GM12878 (cell line): ENCODE results near the gene CLDN6. TPM values are rescaled to one million over a fixed set of nuclear protein-coding genes. Genes with fewer than 3 reads are reported as not detected.

Experiments
- ATAC-seq: fragments of 200-7000 bp; cut with Tn5 transposase; 3 replicates; pipeline ENCODE4 v1.9.1; 2020; ENCODE audit warnings: mild to moderate bottlenecking, moderate library complexity
- BruUV-seq: library from RNA; stranded (reverse); fragments of 400-500 nt; replicated peaks from 2 replicates; lab custom pipeline; 2021; lab: Mats Ljungman, UMichigan
- CTCF ChIA-PET: fragments of 300-600 bp; sonication (Branson Sonifier 250); formaldehyde crosslinking; extraction: SDS; loops from one replicate; lab custom pipeline; 2021; ENCODE audit warnings: inconsistent platforms; lab: Yijun Ruan, JAX
- POLR2A ChIA-PET: fragments of 350-600 bp; formaldehyde crosslinking; extraction: SDS; loops from one replicate; lab custom pipeline; 2021; ENCODE audit warnings: inconsistent platforms; lab: Charles Lee
- RAD21 ChIA-PET: fragments of 300-600 bp; sonication (Branson Sonifier 250); formaldehyde crosslinking; loops from one replicate; lab custom pipeline; 2023; ENCODE audit warnings: antibody characterized with exemption; ENCODE audit not compliant: unreplicated experiment; lab: Charles Lee
- SMC1A ChIA-PET: fragments of 300-600 bp; sonication (Branson Sonifier 250); formaldehyde crosslinking; loops from one replicate; lab custom pipeline; 2023; ENCODE audit not compliant: unreplicated experiment, uncharacterized antibody; lab: Charles Lee
- DNase-seq: peaks from one replicate; pipeline ENCODE4 v3.0.0-alpha.2; 2011; ENCODE audit warnings: low read depth, low spot score
- FAIRE-seq: peaks from 3 replicates; lab custom pipeline; 2011; peaks lifted over from hg19 to GRCh38; lab: Jason Lieb, UNC
- H2AFZ ChIP-seq: 2 replicates; pipeline ENCODE4 v1.6.0; 2011; ENCODE audit warnings: low read depth, low read length, control low read depth; ENCODE audit not compliant: control insufficient read depth
- H3K27ac ChIP-seq: 2 replicates; pipeline ENCODE4 v1.5.1; 2011; ENCODE audit warnings: control low read depth; ENCODE audit not compliant: control insufficient read depth, insufficient read depth
- H3K27me3 ChIP-seq, 2 experiments: replicated peaks in 1 of 2; 2 replicates each; pipeline versions ENCODE4 v1.6.0 to v1.6.1; 2011; ENCODE audit warnings: low read length in 1 of 2; ENCODE audit not compliant: control insufficient read depth in 2 of 2, insufficient read depth in 2 of 2
- H3K36me3 ChIP-seq, 2 experiments: 2 replicates each; pipeline ENCODE4 v1.5.1; 2011; ENCODE audit warnings: low read length in 1 of 2; ENCODE audit not compliant: control insufficient read depth in 2 of 2, insufficient read depth in 2 of 2
- H3K4me1 ChIP-seq: 2 replicates; pipeline ENCODE4 v1.6.1; 2011; ENCODE audit warnings: mild to moderate bottlenecking, low read length, moderate library complexity, mixed read lengths; ENCODE audit not compliant: control insufficient read depth, insufficient read depth
- H3K4me2 ChIP-seq: 2 replicates; pipeline ENCODE4 v1.6.0; 2011; ENCODE audit warnings: control low read depth; ENCODE audit not compliant: control insufficient read depth, insufficient read depth
- H3K4me3 ChIP-seq: fragments of 200-600 bp; sonication (generic); 2 replicates; pipeline ENCODE4 v1.5.1; 2016
- H3K79me2 ChIP-seq: 2 replicates; pipeline ENCODE4 v1.6.0; 2011; ENCODE audit warnings: low read length; ENCODE audit not compliant: control insufficient read depth, insufficient read depth
- H3K9ac ChIP-seq: 2 replicates; pipeline ENCODE4 v1.8.0; 2011; ENCODE audit warnings: low read length, control low read depth, mixed read lengths; ENCODE audit not compliant: control insufficient read depth, insufficient read depth
- H3K9me3 ChIP-seq: replicated peaks from 3 replicates; pipeline ENCODE4 v1.5.1; 2011; ENCODE audit warnings: mild to moderate bottlenecking, low read length; ENCODE audit not compliant: control insufficient read depth, insufficient read depth
- H4K20me1 ChIP-seq: 2 replicates; pipeline ENCODE4 v1.6.0; 2011; ENCODE audit not compliant: control insufficient read depth, insufficient read depth
- CEBPZ ChIP-seq: fragments of 150-350 bp; IDR thresholded peaks from 2 replicates; pipeline ENCODE4 v1.6.1; 2016; ENCODE audit warnings: low read depth, low read length
- GATAD2B ChIP-seq: fragments of 450-650 bp; conservative IDR thresholded peaks from 2 replicates; pipeline ENCODE4 v1.6.1; 2017; ENCODE audit warnings: low read depth, mild to moderate bottlenecking, moderate library complexity
- HCFC1 ChIP-seq: fragments of 150-350 bp; IDR thresholded peaks from 2 replicates; pipeline ENCODE4 v1.6.1; 2014; ENCODE audit warnings: low read length
- MAX ChIP-seq: IDR thresholded peaks from 2 replicates; pipeline ENCODE4 v1.6.1; 2012; ENCODE audit warnings: low read depth, low read length, improper control_type of control experiment
- MXI1 ChIP-seq: fragments of 150-350 bp; IDR thresholded peaks from 2 replicates; pipeline ENCODE4 v1.6.1; 2011; ENCODE audit warnings: low read depth, mild to moderate bottlenecking, inconsistent platforms, low read length, improper control_type of control experiment
- MYB ChIP-seq: fragments of 150-350 bp; IDR thresholded peaks from 2 replicates; pipeline ENCODE4 v1.6.1; 2014; ENCODE audit warnings: mild to moderate bottlenecking, low read depth, low read length, borderline replicate concordance
- PKNOX1 ChIP-seq: fragments of 450-650 bp; IDR thresholded peaks from 2 replicates; pipeline ENCODE4 v1.6.1; 2016; ENCODE audit warnings: mild to moderate bottlenecking
- SKIL ChIP-seq: fragments of 450-650 bp; IDR thresholded peaks from 2 replicates; pipeline ENCODE4 v1.6.1; 2017; ENCODE audit warnings: mild to moderate bottlenecking, low read depth, inconsistent platforms; ENCODE audit not compliant: poor library complexity, severe bottlenecking
- SMAD1 ChIP-seq: fragments of 450-650 bp; IDR thresholded peaks from 2 replicates; pipeline ENCODE4 v1.6.1; 2018; ENCODE audit warnings: mild to moderate bottlenecking, low read depth; ENCODE audit not compliant: partially characterized antibody
- SMAD5 ChIP-seq: IDR thresholded peaks from 2 replicates; pipeline ENCODE4 v1.6.1; 2016; ENCODE audit warnings: antibody characterized with exemption, low read depth
- TCF12 ChIP-seq: IDR thresholded peaks from 2 replicates; pipeline ENCODE4 v1.6.1; 2011; ENCODE audit warnings: low read depth, mild to moderate bottlenecking, low read length
- WGBS: methylation state at CpG from one replicate; pipeline ENCODE4 v1.1.6; 2016; ENCODE audit warnings: low lambda C conversion rate; ENCODE audit not compliant: insufficient replicate concordance, insufficient coverage; ENCODE audit errors: missing lambda C conversion rate; 5-methylcytosine and 5-hydroxymethylcytosine counted together
- in situ Hi-C: fragments of 300-500 bp; cut with MboI; formaldehyde crosslinking; loops from 9 replicates; pipeline ENCODE4 v1.14.3; 2018; ENCODE audit warnings: mixed read lengths
- intact Hi-C: fragments of 100-400 bp; cut with micrococcal nuclease; formaldehyde crosslinking; loops from one replicate; pipeline ENCODE4 v1.14.2; 2022; ENCODE audit not compliant: unreplicated experiment
- polyA plus RNA-seq, 11 experiments: library from polyadenylated mRNA; depleted of rRNA in 4 of 11; unstranded in 6 of 11; stranded (reverse) in 5 of 11; fragments of >200 nt; fragmentation: Nextera tagmentation in 4 of 11; fragmentation: Illumina TruSeq in 1 of 11; extraction: Ambion mirVana in 4 of 11; extraction: Trizol in 1 of 11; gene quantifications; 1 replicate in 1 of 11; 2 replicates in 10 of 11; pipeline versions ENCODE4 v1.2.1 to v1.2.3, GENCODE V29; 2011 to 2016; ENCODE audit warnings: inconsistent platforms in 2 of 11, missing spikeins in 2 of 11, low read depth in 1 of 11
- total RNA-seq, 4 experiments: library from RNA; depleted of rRNA in 3 of 4; stranded (reverse); fragments of >200 nt in 3 of 4; fragmentation: Illumina TruSeq in 1 of 4; extraction: Trizol in 1 of 4; gene quantifications; 2 replicates each; pipeline versions ENCODE4 v1.2.1 to v1.2.3, GENCODE V29; 2013 to 2021

The CLDN6 gene
- total and polyA plus RNA-seq, 10 of the 15 experiments (the other 5 are each of a cell fraction or from before 2014, with no cell fraction given): 0.15 to 0.26 (median 0.23) TPM; not detected in 7

GRCh38 chr16:2981899-2982250 is 36.1 kb downstream of the CLDN6 start:
- TF ChIP-seq CEBPZ (no peak), GATAD2B (no peak), SMAD5 (no peak), MAX (no peak), SMAD1 (no peak), PKNOX1 (no peak), SKIL (no peak), MYB (no peak), MXI1 (no peak), HCFC1 (no peak), TCF12 (no peak)
- in situ Hi-C loops (no loop called here), intact Hi-C loops (loop anchor here (5.0 kb wide), 2 partner anchors 55 to 75 kb away; no protein-coding TSS in a partner anchor)
- Histone ChIP-seq H3K4me3 (no peak overlapping the region), H3K79me2 (peaks cover 11% of the 10 kb centered on the region), H2AFZ (no peak overlapping the region), H3K9ac (no peak overlapping the region), H3K4me1 (peaks cover 7% of the 10 kb centered on the region), H4K20me1 (no peaks in the 10 kb centered on the region), H3K27me3 (no peaks in the 10 kb centered on the region), H3K27ac (no peak overlapping the region), H3K9me3 (no peaks in the 10 kb centered on the region), H3K4me2 (no peak overlapping the region), H3K36me3 (peaks cover 0 to 1% of the 10 kb centered on the region in 2 experiments; a peak in 1 of 4 replicates)
- SMC1A ChIA-PET: interaction anchor here (0.5 kb wide), 1 partner anchor 71 kb away, joined by 4 read pairs; no protein-coding TSS in a partner anchor
- POLR2A ChIA-PET: interaction anchor here (2.9 kb wide), 1 partner anchor 12 kb away, joined by 18 read pairs; the partner anchor contains the start of gene PAQR4
- ATAC-seq: no peak
- 75% methylated on average over 4 of the region's 4 CpGs for WGBS
- no peak for FAIRE-seq
- no peak for DNase-seq
- RAD21 ChIA-PET: interaction anchor here (1.2 to 2.4 kb wide), 2 partner anchors 12 to 55 kb away, joined by 3 to 6 read pairs; partner anchors contain the start of gene PAQR4
- CTCF ChIA-PET: interaction anchor here (1.0 to 2.3 kb wide), 6 partner anchors 12 to 99 kb away, joined by 3 to 13 read pairs (median 4); partner anchors contain the start of genes FLYWCH2 and PAQR4
- no TSS peak for BruUV-seq
